HEK293T (cell line): ENCODE measurements around the gene SLC3A2.

Experiments
- ARNT ChIP-seq: fragments of 450-650 bp; IDR thresholded peaks from 2 replicates; pipeline ENCODE4 v1.6.1; 2017; ENCODE audit warnings: mild to moderate bottlenecking
- BHLHE40 ChIP-seq: fragments of 450-650 bp; IDR thresholded peaks from 2 replicates; pipeline ENCODE4 v1.6.1; 2016; ENCODE audit warnings: mild to moderate bottlenecking, moderate library complexity, borderline replicate concordance
- CTBP1 ChIP-seq: fragments of 450-650 bp; IDR thresholded peaks from 2 replicates; pipeline ENCODE4 v1.6.1; 2016; ENCODE audit warnings: borderline replicate concordance
- FOXK2 ChIP-seq: fragments of 450-650 bp; IDR thresholded peaks from 2 replicates; pipeline ENCODE4 v1.6.1; 2016; ENCODE audit warnings: mild to moderate bottlenecking
- FOXM1 ChIP-seq: fragments of 450-650 bp; IDR thresholded peaks from 2 replicates; pipeline ENCODE4 v1.6.1; 2017; ENCODE audit warnings: mild to moderate bottlenecking, borderline replicate concordance
- HDGF ChIP-seq: fragments of 450-650 bp; IDR thresholded peaks from 2 replicates; pipeline ENCODE4 v1.6.1; 2017; ENCODE audit warnings: antibody characterized with exemption, borderline replicate concordance
- LEF1 ChIP-seq: fragments of 450-650 bp; IDR thresholded peaks from 2 replicates; pipeline ENCODE4 v1.6.1; 2017; ENCODE audit warnings: mild to moderate bottlenecking, borderline replicate concordance
- NFRKB ChIP-seq: fragments of 450-650 bp; IDR thresholded peaks from 2 replicates; pipeline ENCODE4 v1.6.1; 2016; ENCODE audit warnings: mild to moderate bottlenecking, moderate library complexity
- SP1 ChIP-seq: fragments of 450-650 bp; IDR thresholded peaks from 2 replicates; pipeline ENCODE4 v1.6.1; 2017
- SUZ12 ChIP-seq: fragments of 450-650 bp; IDR thresholded peaks from 2 replicates; pipeline ENCODE4 v1.6.1; 2016; ENCODE audit warnings: mild to moderate bottlenecking
- TARDBP ChIP-seq: fragments of 450-650 bp; IDR thresholded peaks from 2 replicates; pipeline ENCODE4 v1.6.1; 2016
- ZNF384 ChIP-seq: fragments of 450-650 bp; IDR thresholded peaks from 2 replicates; pipeline ENCODE4 v1.6.1; 2016

DNA sequence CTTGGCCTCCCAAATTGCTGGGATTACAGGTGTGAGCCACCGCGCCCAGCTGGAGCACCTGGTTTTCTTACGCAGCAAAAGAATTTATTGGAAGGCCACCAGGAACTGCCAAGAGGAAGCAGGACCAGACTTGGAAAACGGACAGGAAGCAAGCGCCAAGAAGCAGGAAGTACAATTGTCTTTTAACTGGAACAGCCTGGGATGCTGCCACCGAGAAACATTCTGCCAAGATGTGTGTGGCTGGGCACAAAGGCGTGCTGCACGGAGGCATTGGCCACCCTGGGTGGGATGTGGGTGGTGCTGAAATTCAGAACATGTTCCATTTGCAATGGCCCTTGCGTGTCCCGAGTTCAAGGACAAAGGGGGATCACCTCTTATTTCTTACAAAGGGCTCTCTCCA, 15.4 kb downstream of the SLC3A2 start:
- TF ChIP-seq LEF1, result no peak
- no peak for TF ChIP-seq FOXM1
- no peak for TF ChIP-seq SUZ12
- no peak for TF ChIP-seq BHLHE40
- no peak for TF ChIP-seq CTBP1
- no peak for TF ChIP-seq HDGF
- TF ChIP-seq TARDBP, result no peak
- no peak for TF ChIP-seq FOXK2
- TF ChIP-seq SP1, result no peak
- TF ChIP-seq ARNT, result no peak
- TF ChIP-seq NFRKB, result no peak
- TF ChIP-seq ZNF384, result no peak
